Testis (tissue), 5 donors: Measurements from ENCODE around the gene LEO1. TPM values are rescaled to one million over a fixed set of nuclear protein-coding genes. Genes with fewer than 3 reads are reported as not detected.
A peak's percentile ranks its signal among the peaks of the same experiment; 100 is the strongest.

Source experiments
- DNase-seq: peaks from one replicate; pipeline ENCODE4 v3.0.0-alpha.2; 2019
- H3K27ac ChIP-seq, 2 donors: fragments of 200-600 bp; sonication (generic); one replicate each; pipeline ENCODE4 v1.5.1; 2019
- H3K27me3 ChIP-seq: fragments of 200-600 bp; sonication (generic); one replicate; pipeline ENCODE4 v1.5.1; 2019
- H3K36me3 ChIP-seq: fragments of 200-600 bp; sonication (generic); one replicate; pipeline ENCODE4 v1.5.1; 2017; ENCODE audit warnings: low read depth; ENCODE audit errors: missing control alignments
- H3K4me1 ChIP-seq: fragments of 200-600 bp; sonication (generic); one replicate; pipeline ENCODE4 v1.5.1; 2019
- H3K4me3 ChIP-seq, 2 donors: fragments of 200-600 bp; sonication (generic); one replicate each; pipeline ENCODE4 v1.5.1; 2017 to 2019
- H3K9me3 ChIP-seq: fragments of 200-600 bp; sonication (generic); one replicate; pipeline ENCODE4 v1.5.1; 2017
- POLR2A ChIP-seq: fragments of 450-650 bp; IDR thresholded peaks from one replicate; pipeline ENCODE4 v1.6.1; 2017; ENCODE audit warnings: antibody characterized with exemption, mild to moderate bottlenecking, moderate library complexity
- WGBS, 2 donors: methylation state at CpG; one replicate each; pipeline ENCODE4 v1.1.5; 2018; 5-methylcytosine and 5-hydroxymethylcytosine counted together
- intact Hi-C: fragments of 100-400 bp; cut with DNase I; formaldehyde crosslinking; loops from one replicate; pipeline ENCODE4 v1.15.1; 2023; ENCODE audit warnings: low total_unique reads
- long read RNA-seq, 2 donors: transcript quantifications; one replicate each; lab custom pipeline, GENCODE V29; 2026
- polyA plus RNA-seq: library from polyadenylated mRNA; stranded (reverse); fragments of 350-450 nt; fragmentation: Illumina TruSeq; extraction: RNeasy Lipid Tissue Mini Kit (QIAGEN cat#74804); gene quantifications from one replicate; pipeline ENCODE4 v1.2.3, GENCODE V29; 2014; ENCODE audit warnings: low read depth, low replicate concordance; ENCODE audit not compliant: insufficient read depth
- total RNA-seq, 2 donors: library from RNA; depleted of rRNA; stranded (reverse); fragments of >200 nt; gene quantifications; one replicate each; pipeline ENCODE4 v1.2.3, GENCODE V29; 2016
- TF ChIP-seq, protein P1 (sequence below), 3 experiments: fragments of 450-650 bp in 2 of 3; fragments of 200-600 bp in 1 of 3; sonication (generic) in 1 of 3; IDR thresholded peaks; one replicate each; pipeline ENCODE4 v1.5.1; 2016 to 2019; ENCODE audit warnings: antibody characterized with exemption in 3 of 3, mild to moderate bottlenecking in 2 of 3, moderate library complexity in 1 of 3

Gene LEO1
- total RNA-seq (10 to 100 TPM; 20.7 to 21.0 TPM), polyA plus RNA-seq (8.2 TPM)
- long read RNA-seq, donor 1, partial matches to known transcripts = 0 of 4 reads
- long read RNA-seq, donor 1, other reads (novel, unspliced or antisense) = 0 of 4 reads
- long read RNA-seq, donor 2, partial matches to known transcripts = 0 of 1 reads
- long read RNA-seq, donor 2, other reads (novel, unspliced or antisense) = 0 of 1 reads

DNA sequence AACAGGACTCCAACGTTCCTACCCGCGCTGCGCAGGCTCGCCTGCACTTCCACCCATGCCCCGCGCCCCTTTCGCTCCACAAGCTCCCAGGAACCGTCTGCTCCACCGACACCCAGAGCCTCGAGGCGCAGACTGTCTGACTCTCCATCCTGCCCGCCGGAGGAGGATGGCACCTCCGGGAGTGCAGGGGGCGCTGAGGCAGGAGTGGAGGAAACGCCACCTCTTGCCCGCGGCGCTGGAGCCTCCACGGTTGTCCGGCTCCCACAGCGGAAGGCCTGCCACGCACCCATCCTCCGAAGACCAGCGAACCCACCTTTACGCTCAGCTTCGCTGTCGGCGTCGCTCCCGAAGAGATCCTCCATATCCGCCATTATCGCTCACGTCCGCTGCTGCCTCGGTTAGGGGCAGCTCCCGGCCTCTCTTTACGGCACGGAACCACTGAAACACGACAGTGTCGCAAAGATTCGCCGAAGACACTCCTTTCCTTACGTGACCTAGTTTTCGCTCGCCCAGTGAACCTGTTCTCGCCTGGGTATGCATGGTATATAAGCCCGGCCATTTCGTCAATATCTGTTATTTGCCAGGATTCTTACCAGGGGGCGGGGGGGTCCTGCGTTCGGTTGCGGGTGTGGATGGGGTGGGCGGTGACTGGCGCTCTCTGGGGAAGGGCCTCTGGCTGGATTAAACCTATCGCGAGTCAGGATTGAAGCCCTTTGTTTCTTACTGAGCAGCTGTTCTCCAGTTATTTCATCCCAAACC is at the start of gene LEO1:
Gene LEO1, minus strand, starts transcription at position 404 of the 759 bp plus-strand sequence. Its CDS starts 33 bp downstream, at position 371.
- DNase-seq = peak; percentile 97
- H3K4me1 ChIP-seq = no peaks in the 10 kb centered on the region
- intact Hi-C loops = no loop called here
- H3K9me3 ChIP-seq = no peaks in the 10 kb centered on the region
- peak within 1 kb of the TSS; percentile 75 to 88 for H3K4me3 ChIP-seq
- WGBS, 2 donors = 0% methylated on average over 16 to 58 of the region's 58 CpGs
- H3K27me3 ChIP-seq = no peaks in the 10 kb centered on the region
- no peaks in the 10 kb centered on the region for H3K36me3 ChIP-seq
- TF ChIP-seq, protein P1, sequence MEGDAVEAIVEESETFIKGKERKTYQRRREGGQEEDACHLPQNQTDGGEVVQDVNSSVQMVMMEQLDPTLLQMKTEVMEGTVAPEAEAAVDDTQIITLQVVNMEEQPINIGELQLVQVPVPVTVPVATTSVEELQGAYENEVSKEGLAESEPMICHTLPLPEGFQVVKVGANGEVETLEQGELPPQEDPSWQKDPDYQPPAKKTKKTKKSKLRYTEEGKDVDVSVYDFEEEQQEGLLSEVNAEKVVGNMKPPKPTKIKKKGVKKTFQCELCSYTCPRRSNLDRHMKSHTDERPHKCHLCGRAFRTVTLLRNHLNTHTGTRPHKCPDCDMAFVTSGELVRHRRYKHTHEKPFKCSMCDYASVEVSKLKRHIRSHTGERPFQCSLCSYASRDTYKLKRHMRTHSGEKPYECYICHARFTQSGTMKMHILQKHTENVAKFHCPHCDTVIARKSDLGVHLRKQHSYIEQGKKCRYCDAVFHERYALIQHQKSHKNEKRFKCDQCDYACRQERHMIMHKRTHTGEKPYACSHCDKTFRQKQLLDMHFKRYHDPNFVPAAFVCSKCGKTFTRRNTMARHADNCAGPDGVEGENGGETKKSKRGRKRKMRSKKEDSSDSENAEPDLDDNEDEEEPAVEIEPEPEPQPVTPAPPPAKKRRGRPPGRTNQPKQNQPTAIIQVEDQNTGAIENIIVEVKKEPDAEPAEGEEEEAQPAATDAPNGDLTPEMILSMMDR (IDR thresholded peaks at IDR 0.05) = peak in 1 of 3 experiments; percentile 40
- TF ChIP-seq POLR2A = no peak
- peak within 1 kb of the TSS; percentile 89 to 91 for H3K27ac ChIP-seq

DNA sequence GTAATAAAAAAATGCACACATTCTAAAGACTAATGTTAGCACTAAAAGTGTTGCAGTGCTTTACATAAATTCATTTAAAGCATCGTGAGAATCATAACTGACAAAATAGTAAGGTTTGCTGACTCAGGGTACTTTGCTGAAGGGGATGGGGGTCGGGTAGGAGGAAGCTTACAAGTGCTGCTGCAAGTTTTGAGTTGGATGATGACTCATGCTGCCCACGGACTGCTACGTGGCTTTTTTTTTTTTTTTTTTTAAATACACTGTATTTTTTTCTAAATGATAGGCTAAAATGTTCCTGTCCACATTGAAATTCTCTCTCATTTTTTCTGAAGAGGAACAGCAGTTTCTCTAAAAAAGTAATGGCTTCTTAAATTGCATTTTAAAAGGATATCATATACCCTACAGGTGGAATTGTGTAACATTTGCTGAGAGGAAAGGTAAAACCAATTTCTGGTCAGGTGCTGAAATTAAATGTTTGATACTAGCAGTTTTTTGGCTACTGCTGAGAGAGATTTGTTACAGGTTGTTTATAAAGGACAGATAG is 49.6 kb upstream of the LEO1 start:
- Histone ChIP-seq H3K4me1 (peaks cover 20% of the 10 kb centered on the region), H3K27me3 (no peaks in the 10 kb centered on the region), H3K4me3 (peak overlapping the region in 1 of 2 donors; percentile 72), H3K27ac (peak overlapping the region; percentile 94 to 98), H3K36me3 (no peaks in the 10 kb centered on the region), H3K9me3 (no peaks in the 10 kb centered on the region)
- TF ChIP-seq POLR2A = no peak
- DNase-seq = peak; percentile 77
- 1% methylated on average over 4 of the region's 4 CpGs for WGBS, 2 donors
- intact Hi-C loops = no loop called here

DNA sequence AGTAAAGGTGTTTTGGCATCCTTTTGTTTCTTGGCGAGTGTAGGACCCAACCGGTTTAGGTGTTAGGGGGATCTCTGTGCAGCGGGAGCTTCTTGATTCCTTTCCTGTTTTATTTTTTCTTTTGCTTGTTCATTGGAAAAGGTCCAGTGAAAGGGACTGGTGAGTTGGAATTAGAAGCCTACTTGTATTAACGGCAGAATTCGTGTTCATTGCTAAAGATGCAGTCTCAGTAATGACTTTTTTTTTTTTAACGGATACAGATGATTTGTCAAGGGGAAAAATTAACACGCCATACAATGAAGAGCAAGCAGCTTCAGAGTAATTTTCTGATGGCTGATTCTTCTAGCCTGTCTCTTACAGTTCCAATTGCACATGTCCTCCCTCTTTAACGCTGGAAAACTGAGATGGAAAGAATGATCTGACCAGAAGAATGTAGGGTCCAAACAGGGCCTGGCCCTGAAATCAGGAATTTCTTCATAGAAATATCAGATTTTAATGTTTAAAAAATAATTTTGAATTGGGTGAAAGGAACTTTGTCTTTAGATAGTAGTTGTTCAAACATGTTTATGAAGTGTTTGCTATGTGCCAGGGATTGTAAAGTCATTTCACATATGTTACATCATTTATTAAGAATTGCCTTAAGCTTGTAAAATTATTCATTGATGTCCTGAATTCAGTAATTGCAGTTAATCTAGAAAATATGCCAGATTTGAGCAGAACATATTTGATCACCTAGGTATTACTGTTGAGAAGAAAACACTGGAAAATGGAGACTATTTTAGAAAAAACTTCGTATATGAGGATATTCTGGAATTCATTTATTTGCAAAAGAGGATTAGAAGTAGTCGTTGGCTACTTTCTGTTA is 48.9 kb upstream of the LEO1 start:
- Histone ChIP-seq H3K9me3 (no peaks in the 10 kb centered on the region), H3K27me3 (no peaks in the 10 kb centered on the region), H3K4me3 (peak overlapping the region; percentile 72), H3K27ac (peak overlapping the region; percentile 94 to 98), H3K36me3 (no peaks in the 10 kb centered on the region), H3K4me1 (peaks cover 20% of the 10 kb centered on the region)
- TF ChIP-seq, protein P1 (IDR thresholded peaks at IDR 0.05) = no peak
- TF ChIP-seq POLR2A = no peak
- no peak for DNase-seq
- intact Hi-C loops = no loop called here
- 2 to 3% methylated on average over 10 of the region's 10 CpGs for WGBS, 2 donors

DNA sequence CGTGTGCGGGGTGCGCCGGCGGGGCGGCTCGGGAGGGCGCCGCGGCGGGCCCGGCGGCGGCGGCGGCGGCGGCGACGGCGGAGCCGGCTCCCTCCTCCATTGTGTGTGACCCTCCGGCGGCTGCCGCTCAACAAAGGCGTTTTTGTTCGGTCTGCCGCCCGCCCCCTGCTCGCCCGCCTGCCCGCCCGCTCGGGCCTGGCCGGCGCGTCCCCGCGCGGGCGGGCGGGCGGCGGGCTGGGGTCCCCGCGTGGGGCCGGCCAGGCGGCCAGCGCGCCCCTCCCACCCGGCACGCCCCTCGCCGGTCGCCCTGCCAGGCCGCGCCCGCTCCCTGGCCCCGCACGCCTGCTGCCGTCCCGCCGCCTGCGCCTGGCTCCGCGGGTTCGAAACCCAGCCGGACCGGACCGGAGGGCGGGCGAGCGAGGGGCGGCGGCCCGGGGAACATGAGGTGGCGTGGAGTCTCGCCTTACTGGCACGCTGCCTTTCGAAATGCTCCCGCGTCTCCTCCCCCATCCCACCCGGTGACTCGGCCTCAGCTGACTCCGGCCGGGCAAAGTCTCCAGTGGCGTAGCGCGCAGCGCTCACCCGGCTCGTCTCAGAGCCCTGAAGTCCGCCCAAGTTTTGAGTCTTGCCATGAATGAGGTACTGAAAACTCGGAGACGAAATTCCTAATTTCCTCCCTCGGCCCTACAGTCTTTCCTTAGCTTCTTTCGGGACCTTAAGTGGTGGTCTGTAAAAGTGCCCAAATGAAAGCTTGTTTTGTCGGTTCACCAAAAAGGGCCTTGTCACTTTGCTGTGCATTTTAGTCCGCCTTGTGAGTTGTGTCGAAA is 48.0 kb upstream of the LEO1 start:
- 0% methylated on average over 35 to 39 of the region's 100 CpGs for WGBS, 2 donors
- TF ChIP-seq POLR2A = no peak
- TF ChIP-seq, protein P1 (IDR thresholded peaks at IDR 0.05) = no peak
- Histone ChIP-seq H3K27me3 (no peaks in the 10 kb centered on the region), H3K36me3 (no peaks in the 10 kb centered on the region), H3K4me1 (peaks cover 20% of the 10 kb centered on the region), H3K27ac (peak overlapping the region; percentile 94 to 98), H3K9me3 (no peaks in the 10 kb centered on the region), H3K4me3 (peak overlapping the region; percentile 72)
- intact Hi-C loops = no loop called here
- DNase-seq = peak; percentile 87
